ENCODE results near the gene PDE6B.

DNA sequence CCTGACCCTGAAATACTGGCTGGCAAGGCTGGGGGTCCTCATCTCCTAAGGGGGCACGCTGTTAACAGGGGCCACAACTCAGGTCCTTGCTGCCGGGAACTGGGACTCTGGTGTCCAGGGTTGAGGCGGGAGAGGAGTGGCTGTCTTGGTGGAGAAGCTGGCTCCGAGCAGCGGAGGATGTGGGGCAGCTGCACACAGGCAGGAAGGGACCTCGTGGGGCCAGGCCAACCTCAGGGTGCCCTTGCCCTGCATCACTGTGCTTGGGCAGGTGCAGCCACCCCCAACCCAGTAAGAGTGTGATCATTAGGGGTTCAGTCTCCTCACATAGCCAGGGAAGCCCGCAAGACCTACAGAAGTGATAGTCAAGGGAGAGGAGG, 12.6 kb upstream of the PDE6B start:
- TF ChIP-seq CTCF (IDR thresholded peaks at IDR 0.05) = no peak
- TF ChIP-seq POLR2A (IDR thresholded peaks at IDR 0.05) = no peak
- TF ChIP-seq EP300 (IDR thresholded peaks at IDR 0.05) = no peak

Measured in ovary (tissue), 3 donors.